NCI-H2171 treated with DMSO at 0.1 percent for 48 hours (cell line): ENCODE measurements around the gene KIAA1217.

Source experiments
- DNase-seq: peaks from one replicate; lab custom pipeline; 2025; lab: John Stamatoyannopoulos, UW

Gene KIAA1217

DNA sequence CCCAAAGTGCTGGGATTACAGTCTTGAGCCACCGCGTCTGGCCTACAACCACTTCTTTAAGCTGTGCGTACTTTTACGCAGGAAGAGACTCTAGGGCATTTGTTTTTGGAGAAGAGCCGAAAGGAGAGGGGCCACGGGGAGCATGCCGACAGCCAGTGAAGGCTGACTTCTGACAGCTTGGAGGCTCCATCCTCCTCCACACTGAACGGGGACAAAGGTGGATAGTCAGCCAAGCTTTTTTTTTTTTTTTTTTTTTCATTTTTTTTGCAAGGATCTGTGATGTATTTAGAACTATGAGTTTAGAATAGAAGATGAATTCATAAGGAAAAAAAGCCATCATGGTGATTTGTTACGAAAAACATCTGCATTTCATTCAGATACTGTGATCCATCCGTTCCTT is 293.1 kb downstream of the KIAA1217 start:
- no peak for DNase-seq

DNA sequence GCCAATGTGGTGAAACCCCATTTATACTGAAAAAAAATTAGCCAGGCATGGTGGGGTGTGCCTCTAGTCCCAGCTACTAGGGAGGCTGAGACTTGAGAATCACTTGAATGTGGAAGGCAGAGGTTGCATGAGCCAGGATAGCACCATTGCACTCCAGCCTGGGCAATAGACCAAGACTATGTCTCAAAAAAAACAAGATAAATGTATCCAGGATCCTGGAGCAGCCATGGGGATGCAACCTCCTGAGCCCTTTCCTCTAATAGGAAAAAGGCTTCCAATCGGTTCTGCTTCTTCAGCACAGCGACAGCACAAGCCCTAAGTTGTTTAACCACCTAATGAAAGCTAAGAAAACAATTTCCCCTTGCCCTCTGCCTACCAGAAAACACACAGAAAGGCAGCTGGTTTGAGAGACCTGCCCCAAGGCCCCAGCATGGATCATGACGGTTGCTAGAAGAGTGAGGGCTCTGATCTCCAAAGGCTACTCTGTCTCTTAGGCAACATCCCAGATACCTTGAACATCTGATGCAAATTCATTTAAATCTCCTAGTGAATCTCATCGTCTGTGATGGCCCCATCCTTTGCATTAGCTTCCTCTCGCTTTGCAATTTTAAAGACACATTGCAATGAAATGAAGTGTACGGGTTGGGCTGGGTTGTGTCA is 294.0 kb downstream of the KIAA1217 start:
- no peak for DNase-seq

DNA sequence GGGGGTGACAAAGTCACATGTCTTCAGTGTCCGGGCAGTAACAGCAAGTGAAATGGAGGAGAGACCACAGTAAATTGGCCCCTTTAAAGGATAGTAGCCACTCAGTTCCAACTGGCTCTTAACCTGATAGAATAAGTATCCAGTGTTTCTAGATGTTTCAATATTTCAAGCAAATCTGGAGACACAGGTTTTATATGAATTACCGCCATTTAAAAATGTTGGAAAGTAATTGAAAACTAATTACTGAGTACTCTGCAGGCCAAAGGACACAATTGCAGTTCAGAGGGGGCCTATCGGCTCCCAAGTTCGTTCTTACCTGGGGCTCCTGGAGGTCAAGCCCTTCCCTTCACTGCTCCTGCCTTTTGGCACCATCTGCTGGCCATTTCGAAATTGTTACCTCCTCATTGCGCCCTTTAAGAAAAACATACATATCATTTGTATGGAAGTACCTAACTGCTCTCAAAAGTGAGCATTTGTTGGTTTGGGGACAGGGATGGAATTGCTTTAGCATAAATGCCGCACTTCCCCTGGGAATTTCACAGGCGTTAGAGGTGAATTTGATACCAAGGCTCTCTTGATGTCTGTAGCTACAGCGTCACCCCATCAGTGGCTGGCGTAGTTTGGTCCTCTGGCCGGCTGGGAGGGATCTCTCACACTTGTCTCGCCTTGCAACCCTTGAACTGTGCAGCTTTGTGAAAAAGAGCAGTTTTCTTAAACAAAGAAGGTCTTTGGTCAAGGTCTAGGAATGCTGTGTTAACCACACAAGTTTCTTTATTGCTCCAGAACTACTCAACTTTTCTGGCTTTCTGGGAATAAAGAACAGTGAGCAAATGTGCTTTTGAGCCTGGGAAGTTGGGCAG is 294.8 kb downstream of the KIAA1217 start:
- peak; percentile 45 for DNase-seq

DNA sequence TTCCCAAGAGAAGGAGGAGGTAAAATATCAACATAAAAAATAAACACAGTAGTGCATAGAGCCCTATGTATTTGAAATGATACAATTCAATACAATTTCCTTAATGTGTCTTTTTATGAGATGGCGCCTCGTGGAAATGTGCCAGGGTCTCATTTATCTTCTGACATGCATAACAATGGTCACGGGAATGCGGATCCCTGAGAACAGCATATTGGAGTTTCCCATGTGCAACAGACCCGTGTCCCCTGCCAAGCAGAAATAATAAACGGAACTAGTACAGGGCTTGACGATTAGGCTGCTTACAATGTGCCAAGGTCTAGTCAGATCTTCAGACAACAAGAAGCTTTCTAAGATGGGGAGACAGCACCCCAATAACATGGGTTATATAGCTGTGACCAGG is 296.8 kb downstream of the KIAA1217 start:
- no peak for DNase-seq

DNA sequence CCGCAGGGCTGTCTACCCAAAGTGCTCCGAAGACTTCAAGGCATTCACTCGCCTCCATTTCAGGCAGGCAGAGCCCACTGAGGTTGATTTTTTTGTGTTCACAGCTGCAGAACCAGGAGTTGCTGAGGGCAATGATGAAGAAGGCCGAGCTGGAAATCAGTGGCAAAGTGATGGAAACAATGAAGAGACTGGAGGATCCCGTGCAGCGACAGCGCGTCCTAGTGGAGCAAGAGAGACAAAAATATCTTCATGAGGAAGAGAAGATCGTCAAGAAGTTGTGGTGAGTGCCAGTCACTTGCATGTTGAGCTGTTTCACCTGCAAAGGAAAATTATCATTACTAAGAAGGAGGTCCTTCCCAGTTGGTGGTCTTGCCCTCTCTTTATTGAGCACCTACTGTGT is 304.2 kb downstream of the KIAA1217 start:
- DNase-seq = peak; percentile 1

DNA sequence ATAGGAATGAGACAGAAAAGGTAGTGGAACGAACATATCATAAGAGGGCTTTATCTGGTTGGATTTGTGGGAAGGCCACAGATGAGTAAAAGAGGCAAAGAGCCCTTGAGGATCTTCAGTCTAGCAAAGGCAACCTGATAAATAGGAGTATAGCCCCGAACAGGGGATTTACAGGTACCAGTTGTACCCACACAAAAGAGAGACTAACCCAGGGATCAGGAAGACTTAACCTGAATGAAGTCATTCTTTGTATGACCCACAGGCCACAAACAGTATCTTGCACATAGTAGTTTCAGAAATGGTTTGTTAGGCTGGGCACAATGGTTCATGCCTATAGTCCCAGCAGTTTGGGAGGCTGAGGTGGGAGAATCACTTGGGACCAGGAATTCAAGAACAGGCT is 306.5 kb downstream of the KIAA1217 start:
- no peak for DNase-seq

DNA sequence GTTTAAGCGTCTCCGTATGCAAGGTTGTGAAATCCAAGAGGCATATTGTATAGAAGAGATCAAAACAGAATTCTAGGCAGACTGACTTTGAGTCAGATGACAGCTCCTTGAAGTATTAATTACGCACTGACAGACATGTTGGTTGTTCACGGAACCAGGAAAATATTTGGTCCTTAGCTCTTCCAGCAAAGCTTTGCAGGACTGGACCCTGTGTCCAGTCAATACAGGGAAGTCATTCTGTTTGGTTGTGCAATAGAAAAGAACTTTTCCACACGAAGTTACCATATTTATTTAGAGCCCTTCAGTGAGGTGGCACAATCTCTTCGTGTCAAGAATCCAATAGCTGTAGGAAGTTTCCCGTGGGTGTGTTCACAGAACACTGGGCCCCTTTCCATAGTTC is 309.5 kb downstream of the KIAA1217 start:
- no peak for DNase-seq

DNA sequence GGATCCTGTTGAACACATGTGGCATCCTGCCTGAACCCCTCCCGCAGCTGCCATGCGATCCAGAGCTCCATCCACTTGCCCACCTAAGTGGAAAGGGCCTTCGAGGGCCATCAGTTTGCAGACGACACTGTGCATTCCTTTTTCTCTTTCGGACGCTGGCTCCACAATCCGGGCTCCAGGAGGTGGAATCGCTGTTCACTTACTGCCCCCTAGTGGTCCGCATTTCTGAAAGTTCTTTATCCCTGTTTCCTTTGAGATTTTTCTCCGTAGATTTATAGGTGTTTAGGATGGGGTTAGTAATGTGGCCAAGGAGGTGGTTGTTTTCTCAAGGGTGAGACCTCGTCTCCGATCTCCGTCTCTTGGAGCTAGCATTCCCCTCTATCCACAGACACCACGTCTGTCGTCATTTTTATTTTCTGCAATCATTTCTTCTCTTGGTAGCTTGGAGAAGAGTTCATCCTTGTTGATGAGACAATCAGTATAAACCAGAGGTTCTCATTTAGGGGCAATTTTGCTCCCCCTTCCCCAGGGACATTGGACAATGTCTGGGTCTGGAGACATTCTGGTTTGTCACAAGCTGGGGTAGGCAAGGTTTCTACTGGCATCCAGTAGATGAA is 310.2 kb downstream of the KIAA1217 start:
- peak; percentile 39 for DNase-seq

DNA sequence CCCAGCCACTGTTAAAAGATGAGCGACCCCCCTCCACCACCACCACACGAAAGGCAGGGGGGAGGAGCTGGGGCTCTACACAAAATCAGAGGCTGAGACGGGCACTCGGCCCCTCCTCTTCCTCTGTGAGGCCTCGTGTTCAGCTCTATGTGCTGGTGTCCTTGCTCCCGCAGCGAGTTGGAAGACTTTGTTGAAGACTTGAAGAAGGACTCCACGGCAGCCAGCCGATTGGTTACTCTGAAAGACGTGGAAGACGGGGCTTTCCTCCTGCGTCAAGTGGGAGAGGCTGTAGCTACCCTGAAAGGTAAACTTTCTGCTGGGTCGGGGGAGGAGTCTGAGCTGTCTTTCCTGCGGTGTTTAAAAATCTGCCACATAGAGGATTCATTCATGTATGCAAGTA is 311.0 kb downstream of the KIAA1217 start:
- DNase-seq = no peak

DNA sequence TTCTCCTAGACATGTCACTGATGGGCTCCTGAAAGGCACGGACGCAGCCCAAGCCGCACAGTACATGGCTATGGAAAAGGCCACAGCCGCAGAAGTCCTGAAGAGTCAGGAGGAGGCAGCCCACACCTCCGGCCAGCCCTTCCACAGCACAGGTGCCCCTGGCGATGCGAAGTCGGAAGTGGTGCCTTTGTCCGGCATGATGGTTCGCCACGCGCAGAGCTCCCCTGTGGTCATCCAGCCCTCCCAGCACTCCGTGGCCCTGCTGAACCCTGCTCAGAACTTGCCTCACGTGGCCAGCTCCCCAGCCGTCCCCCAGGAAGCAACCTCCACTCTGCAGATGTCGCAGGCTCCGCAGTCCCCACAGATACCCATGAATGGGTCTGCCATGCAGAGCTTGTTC is 315.4 kb downstream of the KIAA1217 start:
- no peak for DNase-seq

DNA sequence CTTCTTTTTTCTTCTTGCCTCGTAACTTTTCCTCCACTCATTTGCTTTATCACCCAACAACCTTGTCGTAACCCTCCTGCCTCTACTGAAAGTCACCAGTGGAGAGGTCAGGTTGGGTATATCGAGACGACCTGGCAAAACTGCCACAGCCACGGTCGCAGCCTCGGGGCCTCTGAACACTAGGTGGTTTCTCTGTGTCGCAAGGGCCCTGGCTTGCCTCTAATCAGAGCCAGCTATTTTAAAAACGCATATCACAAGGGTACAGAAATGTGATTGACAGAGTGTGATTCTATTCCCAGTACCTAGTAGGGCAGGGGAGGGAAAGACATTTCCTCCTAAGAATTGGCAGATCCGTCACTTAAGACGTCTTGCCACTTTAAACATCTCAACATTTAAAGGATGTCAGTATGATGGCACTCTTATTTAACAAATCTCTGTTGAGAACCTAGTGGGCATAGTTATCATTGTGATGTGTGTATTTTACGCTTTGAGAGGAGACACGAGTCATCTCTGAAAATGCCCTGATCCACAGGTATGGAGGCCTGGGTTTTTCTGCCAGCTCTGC is 317.2 kb downstream of the KIAA1217 start:
- no peak for DNase-seq

DNA sequence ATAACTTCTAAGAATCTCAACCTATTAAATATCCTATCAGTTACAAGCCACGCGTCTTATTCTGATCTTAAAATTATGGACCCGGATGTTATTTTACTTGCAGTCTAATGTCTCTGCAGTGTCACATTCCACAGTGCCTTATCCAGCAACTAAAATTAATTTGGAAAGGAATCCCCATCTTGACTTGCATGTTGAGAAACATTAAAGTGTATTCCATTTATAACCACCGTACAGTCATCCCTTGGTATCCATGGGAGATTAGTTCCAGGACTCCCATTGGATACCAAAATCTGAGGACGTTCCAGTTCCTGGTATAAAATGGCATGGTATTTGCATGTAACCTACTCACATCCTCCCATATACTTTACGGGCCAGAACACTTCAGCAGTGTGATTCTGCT is 320.0 kb downstream of the KIAA1217 start:
- no peak for DNase-seq

DNA sequence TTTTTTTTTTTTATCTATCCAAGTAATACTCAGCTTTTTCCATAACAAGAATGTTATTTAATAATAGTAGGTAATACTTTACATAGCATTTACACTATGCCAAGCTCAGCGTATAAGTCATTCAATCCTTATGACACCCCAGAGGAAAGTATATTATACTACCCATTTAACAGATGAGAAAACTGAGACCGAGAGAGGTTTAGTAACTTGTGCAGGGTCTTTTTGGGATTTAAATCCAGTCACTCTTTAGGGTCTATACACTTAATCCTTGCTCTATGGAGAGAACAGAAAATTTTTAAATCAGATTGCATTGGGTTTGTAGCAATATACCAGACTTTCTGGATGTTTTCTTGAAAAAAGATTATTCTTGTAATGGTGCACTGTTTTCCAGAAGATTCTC is 322.5 kb downstream of the KIAA1217 start:
- no peak for DNase-seq

DNA sequence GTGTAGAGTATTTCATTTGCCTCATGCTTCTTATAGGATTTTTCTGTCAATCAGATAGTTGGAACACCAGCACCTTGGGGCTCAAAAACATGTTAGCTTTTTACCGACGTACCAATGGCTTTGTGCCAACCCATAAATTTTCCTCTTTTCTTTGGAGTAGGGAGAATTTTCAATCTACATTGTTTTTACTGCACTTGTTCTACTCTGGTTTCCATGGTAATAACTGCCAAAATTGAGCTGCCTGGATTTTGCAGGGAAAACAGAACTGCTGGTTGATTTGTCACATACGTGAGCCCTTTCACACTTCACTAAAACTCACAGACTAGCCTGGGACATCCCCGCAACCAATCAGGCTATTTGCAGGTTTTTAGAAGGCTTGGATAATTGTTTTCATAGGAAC is 325.0 kb downstream of the KIAA1217 start:
- DNase-seq = no peak

DNA sequence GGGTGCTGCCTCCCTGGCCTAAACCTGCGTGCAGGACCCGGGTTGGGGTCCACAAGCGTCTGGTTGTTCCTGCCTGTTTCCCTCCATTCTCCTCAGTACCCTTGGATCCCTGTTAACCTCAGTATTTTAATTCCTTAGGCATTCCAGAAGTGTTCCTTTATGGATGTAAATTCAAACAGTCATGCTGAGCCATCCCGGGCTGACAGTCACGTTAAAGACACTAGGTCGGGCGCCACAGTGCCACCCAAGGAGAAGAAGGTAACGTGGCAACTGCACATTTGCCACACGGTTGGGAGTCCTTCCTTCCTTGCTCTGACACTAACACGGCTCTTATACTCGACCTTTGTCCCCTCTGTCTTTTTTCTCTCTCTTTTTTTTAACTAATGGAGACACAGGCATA is 327.7 kb downstream of the KIAA1217 start:
- no peak for DNase-seq

DNA sequence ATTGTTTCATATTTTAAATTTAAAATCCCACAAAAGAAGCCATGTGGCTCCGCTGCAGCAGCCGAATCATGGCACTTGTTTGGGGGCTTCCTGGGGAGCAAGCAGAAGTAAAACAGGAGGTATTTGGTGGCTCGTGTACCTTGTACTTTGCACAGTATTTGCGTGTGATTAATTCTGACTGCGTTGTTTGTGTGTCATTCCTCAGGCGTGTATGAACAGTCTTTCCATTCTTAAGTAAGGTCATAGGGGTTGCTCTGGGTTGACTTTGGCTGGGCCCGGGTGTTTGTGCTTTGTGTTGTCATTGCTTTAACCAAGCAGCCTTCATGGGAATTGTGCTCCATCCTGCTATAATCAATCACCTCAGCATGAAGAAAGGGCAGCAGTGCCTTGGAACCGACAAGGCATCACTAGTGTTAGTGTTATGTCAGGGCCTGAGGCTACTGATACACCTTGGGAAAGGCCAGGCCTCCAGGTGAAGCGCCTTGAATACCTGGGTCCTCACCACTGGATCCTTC is 332.4 kb downstream of the KIAA1217 start:
- no peak for DNase-seq

DNA sequence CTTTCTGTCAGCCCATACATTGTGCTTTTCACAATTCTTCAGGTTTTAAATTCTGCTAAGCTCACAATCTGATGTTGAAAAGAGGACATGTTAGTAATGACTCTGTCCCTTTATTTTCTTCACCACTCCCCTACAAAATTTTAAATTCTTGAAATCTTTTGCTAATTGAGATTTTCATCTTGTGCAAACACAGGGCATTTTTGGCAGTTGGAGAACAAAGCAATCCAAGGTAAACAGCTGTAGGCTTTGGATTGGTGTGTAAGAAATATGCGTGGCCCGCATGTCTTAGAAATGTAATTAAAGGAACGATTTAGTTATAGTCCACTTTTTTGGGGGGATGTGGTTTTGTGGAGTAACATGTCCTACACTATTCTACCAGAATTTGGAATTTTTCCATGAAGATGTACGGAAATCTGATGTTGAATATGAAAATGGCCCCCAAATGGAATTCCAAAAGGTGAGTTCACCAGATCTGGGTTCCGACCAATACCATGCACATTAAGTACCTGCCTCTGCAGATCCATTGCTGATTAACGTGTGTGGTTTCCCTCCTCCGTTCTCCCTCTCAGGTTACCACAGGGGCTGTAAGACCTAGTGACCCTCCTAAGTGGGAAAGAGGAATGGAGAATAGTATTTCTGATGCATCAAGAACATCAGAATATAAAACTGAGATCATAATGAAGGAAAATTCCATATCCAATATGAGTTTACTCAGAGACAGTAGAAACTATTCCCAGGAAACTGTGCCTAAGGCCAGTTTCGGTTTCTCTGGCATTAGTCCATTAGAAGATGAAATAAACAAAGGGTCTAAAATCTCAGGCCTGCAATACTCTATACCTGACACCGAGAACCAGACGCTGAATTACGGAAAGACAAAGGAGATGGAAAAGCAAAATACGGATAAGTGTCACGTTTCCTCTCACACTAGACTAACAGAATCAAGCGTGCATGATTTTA is 333.7 kb downstream of the KIAA1217 start:
- no peak for DNase-seq

DNA sequence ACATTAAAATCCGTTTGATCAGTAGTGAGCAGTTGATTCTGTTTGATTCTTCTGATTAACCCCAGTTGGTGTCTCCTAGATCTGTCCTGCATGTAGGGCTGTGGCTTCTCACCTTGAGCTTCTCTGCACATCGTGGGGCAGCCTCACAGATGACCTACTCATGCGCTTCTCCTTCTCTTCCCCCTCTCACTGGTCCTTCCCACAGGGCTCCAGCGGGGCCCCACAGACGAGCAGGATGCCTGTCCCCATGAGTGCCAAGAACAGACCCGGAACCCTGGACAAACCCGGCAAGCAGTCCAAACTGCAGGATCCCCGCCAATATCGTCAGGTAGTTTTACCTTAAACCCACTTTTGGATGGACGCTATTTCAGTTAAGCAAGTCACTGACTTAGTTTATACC is 335.8 kb downstream of the KIAA1217 start:
- no peak for DNase-seq

DNA sequence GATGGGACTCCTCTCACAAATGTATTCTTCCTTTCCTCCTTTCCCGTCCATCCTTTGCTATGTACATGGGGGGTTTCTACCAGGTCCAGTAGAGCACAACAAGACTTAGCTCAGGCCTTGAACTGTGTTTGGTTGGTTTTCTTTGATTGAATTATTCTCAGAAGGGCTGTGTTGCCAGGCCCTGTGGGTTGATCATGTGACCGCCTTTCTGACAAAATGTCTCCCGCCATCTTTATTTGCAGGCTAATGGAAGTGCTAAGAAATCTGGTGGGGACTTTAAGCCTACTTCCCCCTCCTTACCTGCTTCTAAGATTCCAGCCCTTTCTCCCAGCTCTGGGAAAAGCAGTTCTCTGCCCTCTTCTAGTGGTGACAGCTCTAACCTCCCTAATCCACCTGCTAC is 336.6 kb downstream of the KIAA1217 start:
- no peak for DNase-seq

DNA sequence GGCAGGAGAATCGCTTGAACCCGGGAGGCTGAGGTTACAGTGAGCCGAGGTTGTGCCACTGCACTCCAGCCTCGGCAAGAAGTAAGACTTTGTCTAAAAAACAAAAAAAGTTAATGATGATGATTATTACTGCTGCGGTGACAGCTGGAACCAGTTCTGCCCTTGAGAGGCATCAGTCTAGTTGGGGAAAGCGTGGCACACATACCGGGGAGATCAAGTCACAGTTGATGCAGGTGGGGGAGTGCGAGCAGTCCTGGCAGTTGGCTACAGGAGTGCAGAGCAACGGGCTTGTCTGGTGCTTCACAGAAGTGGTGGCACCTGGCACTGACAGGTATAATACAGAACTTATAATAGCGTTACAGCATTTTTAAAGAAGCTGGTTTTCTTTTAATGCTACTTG is 341.7 kb downstream of the KIAA1217 start:
- no peak for DNase-seq

DNA sequence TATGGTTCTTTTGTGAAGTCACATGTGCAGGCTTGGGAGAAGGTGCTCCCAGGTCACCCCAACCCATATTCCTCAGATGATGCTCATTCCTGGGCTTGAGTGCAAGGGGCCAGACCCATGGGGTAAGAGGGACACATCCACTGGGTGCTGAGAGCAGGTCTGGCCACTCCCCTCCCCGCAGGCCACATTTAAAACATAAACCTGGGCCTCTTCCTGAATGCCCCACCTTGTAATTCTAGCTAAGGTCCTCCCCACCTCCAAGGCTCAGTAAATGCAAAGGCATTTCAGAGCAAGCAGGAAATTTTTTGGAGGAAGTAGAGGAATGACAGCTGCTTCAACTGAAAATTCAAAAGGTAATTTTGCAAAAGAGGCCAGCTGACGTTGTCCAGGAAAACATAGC is 342.2 kb downstream of the KIAA1217 start:
- no peak for DNase-seq
